ENCODE measurements around the gene ZNF558. TPM values are rescaled to one million over a fixed set of nuclear protein-coding genes. Genes with fewer than 3 reads are reported as not detected.
A peak's percentile ranks its signal among the peaks of the same experiment; 100 is the strongest.
"Not testable (repeated sequence)": the region's sequence is repeated elsewhere in the genome, so short reads cannot be mapped to it uniquely, and the experiment has no call there.

ZNF558 gene
- total and polyA plus RNA-seq, 3 experiments from 2014 or later = 7.3 to 25.2 (median 23.9) TPM

DNA sequence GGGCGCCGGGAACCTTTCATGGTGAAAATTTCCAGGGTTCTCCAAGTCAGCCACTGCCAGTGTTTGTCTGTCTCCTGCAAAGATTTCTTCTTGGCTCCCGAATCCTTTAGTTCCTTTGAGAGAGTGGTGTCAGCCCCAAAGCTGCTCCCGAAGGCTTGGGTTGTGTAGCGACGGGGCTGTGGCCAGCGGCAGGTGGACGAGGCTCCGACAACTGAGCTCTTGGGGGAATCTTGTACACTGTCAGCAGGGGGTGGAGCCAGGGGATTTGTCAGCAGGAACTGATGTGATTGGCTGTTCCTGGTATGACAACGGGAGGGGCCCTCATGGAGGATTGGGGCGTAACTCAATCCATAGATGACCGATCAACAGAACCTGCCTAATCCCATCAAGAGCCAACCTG lies 58.5 kb downstream of the ZNF558 start:
- CTCF ChIA-PET; H3K27ac ChIP-seq (ENCODE audit: low read depth, low read length); H3K4me3 Mint-ChIP-seq; H3K36me3 Mint-ChIP-seq; POLR2A ChIA-PET; DNase-seq; H3K36me3 ChIP-seq (ENCODE audit: insufficient read depth, low read length); H3K4me1 Mint-ChIP-seq; H3K4me3 ChIP-seq (ENCODE audit: low read length); H3K27ac Mint-ChIP-seq; H3K4me1 ChIP-seq (ENCODE audit: insufficient read depth, low read length); H3K27me3 ChIP-seq (ENCODE audit: insufficient read depth, low read length, poor library complexity, severe bottlenecking); H3K9me3 Mint-ChIP-seq; H3K9me3 ChIP-seq (ENCODE audit: low read length); H3K27me3 Mint-ChIP-seq: not testable (repeated sequence)

DNA sequence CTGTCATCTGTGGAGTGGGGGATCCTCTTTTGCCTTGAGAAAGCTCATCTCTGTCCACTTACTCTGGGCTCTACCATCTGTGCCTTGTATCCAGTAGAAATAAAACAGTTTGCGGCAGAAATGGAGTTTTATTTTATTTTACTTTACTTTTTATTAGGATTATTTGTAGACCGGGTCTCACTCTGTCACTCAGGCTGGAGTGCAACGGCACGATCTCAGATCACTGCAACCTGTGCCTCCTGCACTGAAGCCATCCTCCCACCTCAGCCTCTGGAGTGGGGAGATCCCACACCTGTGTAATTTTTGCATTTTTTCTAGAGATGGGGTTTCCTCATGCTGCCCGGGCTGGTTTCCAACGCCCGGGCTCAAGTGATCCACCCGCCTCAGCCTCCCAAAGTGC lies 62.8 kb downstream of the ZNF558 start:
- H3K27me3 Mint-ChIP-seq; H3K27ac Mint-ChIP-seq; H3K27me3 ChIP-seq (ENCODE audit: insufficient read depth, low read length, poor library complexity, severe bottlenecking); H3K9me3 Mint-ChIP-seq; H3K4me1 ChIP-seq (ENCODE audit: insufficient read depth, low read length); H3K27ac ChIP-seq (ENCODE audit: low read depth, low read length); CTCF ChIA-PET; H3K36me3 ChIP-seq (ENCODE audit: insufficient read depth, low read length); H3K4me1 Mint-ChIP-seq; H3K4me3 Mint-ChIP-seq; DNase-seq; H3K36me3 Mint-ChIP-seq; H3K9me3 ChIP-seq (ENCODE audit: low read length); H3K4me3 ChIP-seq (ENCODE audit: low read length); POLR2A ChIA-PET: not testable (repeated sequence)

DNA sequence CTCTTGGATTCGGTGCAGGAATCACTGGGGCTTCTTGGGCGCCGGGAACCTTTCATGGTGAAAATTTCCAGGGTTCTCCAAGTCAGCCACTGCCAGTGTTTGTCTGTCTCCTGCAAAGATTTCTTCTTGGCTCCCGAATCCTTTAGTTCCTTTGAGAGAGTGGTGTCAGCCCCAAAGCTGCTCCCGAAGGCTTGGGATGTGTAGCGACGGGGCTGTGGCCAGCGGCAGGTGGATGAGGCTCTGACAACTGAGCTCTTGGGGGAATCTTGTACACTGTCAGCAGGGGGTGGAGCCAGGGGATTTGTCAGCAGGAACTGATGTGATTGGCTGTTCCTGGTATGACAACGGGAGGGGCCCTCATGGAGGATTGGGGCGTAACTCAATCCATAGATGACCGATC lies 64.8 kb downstream of the ZNF558 start:
- H3K9me3 ChIP-seq (ENCODE audit: low read length); H3K4me1 ChIP-seq (ENCODE audit: insufficient read depth, low read length); H3K4me1 Mint-ChIP-seq; H3K4me3 Mint-ChIP-seq; H3K27me3 ChIP-seq (ENCODE audit: insufficient read depth, low read length, poor library complexity, severe bottlenecking); H3K27ac ChIP-seq (ENCODE audit: low read depth, low read length); POLR2A ChIA-PET; CTCF ChIA-PET; H3K36me3 Mint-ChIP-seq; H3K9me3 Mint-ChIP-seq; H3K27ac Mint-ChIP-seq; H3K4me3 ChIP-seq (ENCODE audit: low read length); H3K27me3 Mint-ChIP-seq; H3K36me3 ChIP-seq (ENCODE audit: insufficient read depth, low read length): not testable (repeated sequence)
- DNase-seq = peak in 1 of 5 donors; percentile 0

Other genes starting within 250 kb of the ZNF558 start
- gene ADAMTS10, start 221.6 kb downstream of the ZNF558 start, total RNA-seq = 10 to 100 TPM; 13.2 to 16.2 TPM
- gene ADAMTS10, start 221.6 kb downstream of the ZNF558 start, polyA plus RNA-seq = 1.3 TPM
- gene NFILZ, start 201.7 kb downstream of the ZNF558 start, total RNA-seq = not detected
- gene NFILZ, start 201.7 kb downstream of the ZNF558 start, polyA plus RNA-seq = not detected
- gene ACTL9, start 133.5 kb downstream of the ZNF558 start, total RNA-seq = not detected
- gene ACTL9, start 133.5 kb downstream of the ZNF558 start, polyA plus RNA-seq = not detected
- gene OR2Z1, start 110.7 kb downstream of the ZNF558 start, total RNA-seq = not detected
- not detected for gene OR2Z1, start 110.7 kb downstream of the ZNF558 start, polyA plus RNA-seq
- not detected for gene MBD3L1, start 73 bp upstream of the ZNF558 start, total RNA-seq
- not detected for gene MBD3L1, start 73 bp upstream of the ZNF558 start, polyA plus RNA-seq
- gene MUC16, start 178.1 kb upstream of the ZNF558 start, total RNA-seq = under 1 TPM; under 0.01 to 0.02 TPM
- 0.02 TPM for gene MUC16, start 178.1 kb upstream of the ZNF558 start, polyA plus RNA-seq